Coronary artery (tissue), 2 donors: Measurements from ENCODE around the gene LARP4.
"Not testable (repeated sequence)": the region's sequence is repeated elsewhere in the genome, so short reads cannot be mapped to it uniquely, and the experiment has no call there.

Source experiments
- DNase-seq: peaks from one replicate; pipeline ENCODE4 v3.0.0-alpha.2; 2017; ENCODE audit warnings: low spot score
- H3K27ac ChIP-seq, 2 donors: fragments of 200-600 bp; sonication (generic); one replicate each; pipeline ENCODE4 v1.5.1; 2016 to 2019
- H3K4me3 ChIP-seq: fragments of 200-600 bp; sonication (generic); 2 replicates; pipeline ENCODE4 v1.5.1; 2016; ENCODE audit warnings: mild to moderate bottlenecking, moderate library complexity
- TF ChIP-seq, protein P1 (sequence below): fragments of 200-600 bp; sonication (generic); IDR thresholded peaks from one replicate; pipeline ENCODE4 v1.5.1; 2019; ENCODE audit warnings: antibody characterized with exemption

Gene LARP4

DNA sequence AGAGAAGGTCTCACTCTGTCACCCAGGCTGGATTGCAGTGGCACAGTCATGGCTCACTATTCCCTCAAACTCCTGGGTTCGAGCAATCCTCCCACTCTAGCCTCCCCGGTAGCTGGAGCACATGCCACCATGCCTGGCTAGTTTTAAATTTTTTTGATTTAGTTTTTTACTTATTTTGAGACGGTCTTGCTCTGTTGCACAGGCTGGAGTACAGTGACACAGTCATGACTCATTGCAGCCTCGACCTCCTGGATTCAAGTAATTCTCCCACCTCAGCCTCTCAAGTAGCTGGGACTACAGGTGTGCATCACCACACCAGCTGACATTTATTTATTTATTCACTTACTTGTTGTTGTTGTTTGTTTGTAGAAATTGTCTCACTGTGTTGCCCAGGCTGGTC lies 81.9 kb downstream of the LARP4 start:
- DNase-seq = no peak
- Histone ChIP-seq H3K4me3 (no peak overlapping the region), H3K27ac (no peak overlapping the region)
- TF ChIP-seq, protein P1, sequence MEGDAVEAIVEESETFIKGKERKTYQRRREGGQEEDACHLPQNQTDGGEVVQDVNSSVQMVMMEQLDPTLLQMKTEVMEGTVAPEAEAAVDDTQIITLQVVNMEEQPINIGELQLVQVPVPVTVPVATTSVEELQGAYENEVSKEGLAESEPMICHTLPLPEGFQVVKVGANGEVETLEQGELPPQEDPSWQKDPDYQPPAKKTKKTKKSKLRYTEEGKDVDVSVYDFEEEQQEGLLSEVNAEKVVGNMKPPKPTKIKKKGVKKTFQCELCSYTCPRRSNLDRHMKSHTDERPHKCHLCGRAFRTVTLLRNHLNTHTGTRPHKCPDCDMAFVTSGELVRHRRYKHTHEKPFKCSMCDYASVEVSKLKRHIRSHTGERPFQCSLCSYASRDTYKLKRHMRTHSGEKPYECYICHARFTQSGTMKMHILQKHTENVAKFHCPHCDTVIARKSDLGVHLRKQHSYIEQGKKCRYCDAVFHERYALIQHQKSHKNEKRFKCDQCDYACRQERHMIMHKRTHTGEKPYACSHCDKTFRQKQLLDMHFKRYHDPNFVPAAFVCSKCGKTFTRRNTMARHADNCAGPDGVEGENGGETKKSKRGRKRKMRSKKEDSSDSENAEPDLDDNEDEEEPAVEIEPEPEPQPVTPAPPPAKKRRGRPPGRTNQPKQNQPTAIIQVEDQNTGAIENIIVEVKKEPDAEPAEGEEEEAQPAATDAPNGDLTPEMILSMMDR = no peak

DNA sequence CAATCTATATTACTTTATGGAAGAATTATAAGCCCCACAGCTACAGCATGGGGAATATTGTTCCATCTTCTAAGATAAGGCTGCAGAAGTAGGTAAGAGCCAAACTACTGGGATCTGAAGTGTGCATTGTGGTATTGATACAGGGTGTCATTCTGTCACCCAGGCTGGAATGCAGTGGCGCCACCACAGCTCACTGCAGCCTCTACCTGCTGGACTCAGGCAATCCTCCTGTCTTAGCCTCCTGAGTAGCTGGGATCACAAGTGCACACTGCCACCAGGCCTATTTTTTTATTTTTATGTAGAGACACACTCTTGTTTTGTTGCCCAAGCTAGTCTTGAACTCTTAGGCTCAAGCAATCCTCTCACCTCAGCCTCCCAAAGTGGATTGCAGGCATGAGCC lies 82.8 kb downstream of the LARP4 start:
- Histone ChIP-seq H3K27ac (no peak overlapping the region), H3K4me3 (no peak overlapping the region)
- no peak for DNase-seq
- TF ChIP-seq, protein P1 = no peak

DNA sequence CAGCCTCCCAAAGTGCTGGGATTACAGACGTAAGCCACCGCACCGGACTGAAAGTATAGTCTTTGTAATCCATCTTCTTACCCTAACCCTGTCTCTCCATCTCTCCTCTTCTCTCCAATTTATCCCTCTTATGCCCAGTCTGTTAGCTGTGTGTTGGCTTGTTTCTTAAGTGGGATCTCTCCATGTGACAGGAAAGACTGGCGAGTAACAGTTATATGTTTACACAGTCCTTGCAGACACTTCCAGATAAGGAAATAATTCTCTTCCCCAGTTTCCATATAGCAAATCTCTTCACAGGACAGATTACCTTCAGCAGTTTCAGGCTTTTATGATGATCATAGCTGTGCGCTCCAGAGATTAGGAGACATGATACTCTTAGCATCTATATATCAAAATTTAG lies 88.1 kb downstream of the LARP4 start:
- Histone ChIP-seq H3K27ac (no peak overlapping the region), H3K4me3 (no peak overlapping the region)
- TF ChIP-seq, protein P1 = no peak
- no peak for DNase-seq

DNA sequence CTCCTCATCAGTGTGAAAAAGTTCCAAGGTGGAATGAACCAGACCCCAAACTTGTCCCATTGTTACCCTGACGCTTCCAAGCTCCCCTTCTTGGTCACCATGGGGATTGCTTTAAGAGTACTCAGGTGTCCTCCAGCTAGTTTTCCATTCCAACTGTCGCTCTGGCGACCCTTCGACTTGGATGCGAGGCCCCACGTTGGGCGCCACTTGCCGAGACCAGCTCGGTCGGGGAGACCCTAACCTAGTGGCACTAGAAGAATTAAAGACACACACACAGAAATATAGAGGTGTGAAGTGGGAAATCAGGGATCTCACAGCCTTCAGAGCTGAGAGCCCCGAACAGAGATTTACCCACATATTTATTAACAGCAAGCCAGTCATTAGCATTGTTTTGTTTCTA lies 97.4 kb downstream of the LARP4 start:
- DNase-seq, H3K27ac ChIP-seq, H3K4me3 ChIP-seq: not testable (repeated sequence)

DNA sequence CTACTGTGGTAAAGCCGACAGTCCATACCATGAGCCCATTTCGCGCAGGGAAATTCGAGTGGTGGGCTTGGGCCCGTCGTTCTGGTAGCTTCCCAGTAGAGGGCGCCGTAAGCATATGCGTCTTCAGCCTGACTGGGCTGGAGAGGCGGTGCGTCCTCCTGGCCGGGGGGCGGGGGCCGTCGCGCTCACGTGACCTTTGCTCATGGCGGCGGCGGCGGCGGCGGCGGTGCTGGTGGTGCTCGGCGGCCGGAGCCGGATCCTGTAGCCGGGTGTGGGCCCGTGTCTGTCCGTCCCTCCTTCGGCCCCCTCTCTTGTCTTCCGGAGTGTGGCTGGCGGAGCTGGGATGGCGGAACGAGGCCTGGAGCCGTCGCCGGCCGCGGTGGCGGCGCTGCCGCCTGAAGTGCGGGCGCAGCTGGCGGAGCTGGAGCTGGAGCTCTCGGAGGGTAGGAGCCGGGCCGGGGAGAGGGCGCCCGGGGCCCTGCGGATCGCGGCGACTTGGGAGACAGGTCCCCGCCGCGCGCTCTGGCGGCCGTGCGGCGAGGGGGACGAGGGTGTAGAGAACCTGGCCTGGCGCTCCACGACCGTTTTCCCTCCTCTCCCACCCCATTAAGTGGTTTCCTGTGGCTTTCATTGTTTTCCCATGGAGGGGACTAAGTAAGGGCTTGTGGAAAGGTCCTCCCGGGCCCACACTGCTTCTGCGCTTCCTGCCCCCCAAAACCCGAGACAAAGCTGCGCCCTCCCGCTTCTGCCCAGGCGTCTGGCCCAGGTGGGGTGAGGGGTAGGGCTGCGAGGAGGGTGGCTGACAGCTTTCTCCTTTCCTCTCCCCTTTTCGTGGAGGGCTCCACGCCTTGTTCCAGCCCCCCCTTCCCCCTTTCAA lies 104.4 kb downstream of the LARP4 start, which contains the start of gene DIP2B:
Gene DIP2B (plus strand): TSS at position 188 of the 877 bp plus-strand sequence. CDS start 156 bp downstream, at position 344.
- peak within 1 kb of the TSS; percentile 91 for H3K4me3 ChIP-seq
- TF ChIP-seq, protein P1 = peak; percentile 96
- peak; percentile 95 for DNase-seq
- peak within 1 kb of the TSS; percentile 80 to 96 for H3K27ac ChIP-seq

DNA sequence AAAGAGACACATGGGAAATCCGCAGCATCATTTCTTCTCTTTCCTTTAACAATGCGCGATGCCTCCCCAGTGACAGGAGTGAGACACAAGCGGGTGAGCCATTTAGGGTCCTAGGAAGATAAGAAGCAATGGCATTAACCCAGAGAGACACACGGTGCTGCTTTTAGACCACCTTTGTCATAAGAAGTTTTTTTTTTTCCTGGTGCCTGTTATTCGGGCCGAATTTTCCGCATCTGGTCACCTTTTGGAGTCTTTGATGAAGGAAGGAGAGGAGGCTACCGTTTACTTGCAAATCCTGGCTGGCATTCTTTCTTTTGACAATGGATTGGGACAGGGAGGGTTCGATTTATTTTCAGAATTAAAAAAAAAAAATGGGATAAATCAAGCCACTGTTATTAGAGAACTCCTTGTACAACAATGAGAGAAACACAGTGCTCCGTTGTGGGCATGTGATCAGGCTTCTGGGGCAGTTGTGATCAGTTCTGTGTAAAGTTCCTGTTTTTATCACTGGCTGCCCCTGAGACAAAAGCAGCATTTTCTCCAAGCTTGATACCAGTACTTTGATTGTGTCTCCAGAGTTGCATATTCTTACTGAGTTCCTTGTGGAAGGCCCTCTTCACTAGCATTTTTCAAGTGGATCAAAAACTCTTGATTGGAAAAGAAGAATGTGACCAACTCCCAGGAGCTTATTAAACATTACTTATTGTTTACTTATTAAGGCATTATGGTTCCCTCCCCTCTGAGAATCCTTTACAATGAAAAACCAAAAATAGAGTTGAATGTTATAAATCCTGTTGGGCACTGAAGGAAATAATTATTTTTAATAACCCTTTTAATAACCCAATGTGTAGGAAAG lies 105.2 kb downstream of the LARP4 start:
- H3K4me3 ChIP-seq = peak overlapping the region; percentile 91
- no peak for DNase-seq
- H3K27ac ChIP-seq = peak overlapping the region; percentile 80 to 96
- TF ChIP-seq, protein P1 = no peak

DNA sequence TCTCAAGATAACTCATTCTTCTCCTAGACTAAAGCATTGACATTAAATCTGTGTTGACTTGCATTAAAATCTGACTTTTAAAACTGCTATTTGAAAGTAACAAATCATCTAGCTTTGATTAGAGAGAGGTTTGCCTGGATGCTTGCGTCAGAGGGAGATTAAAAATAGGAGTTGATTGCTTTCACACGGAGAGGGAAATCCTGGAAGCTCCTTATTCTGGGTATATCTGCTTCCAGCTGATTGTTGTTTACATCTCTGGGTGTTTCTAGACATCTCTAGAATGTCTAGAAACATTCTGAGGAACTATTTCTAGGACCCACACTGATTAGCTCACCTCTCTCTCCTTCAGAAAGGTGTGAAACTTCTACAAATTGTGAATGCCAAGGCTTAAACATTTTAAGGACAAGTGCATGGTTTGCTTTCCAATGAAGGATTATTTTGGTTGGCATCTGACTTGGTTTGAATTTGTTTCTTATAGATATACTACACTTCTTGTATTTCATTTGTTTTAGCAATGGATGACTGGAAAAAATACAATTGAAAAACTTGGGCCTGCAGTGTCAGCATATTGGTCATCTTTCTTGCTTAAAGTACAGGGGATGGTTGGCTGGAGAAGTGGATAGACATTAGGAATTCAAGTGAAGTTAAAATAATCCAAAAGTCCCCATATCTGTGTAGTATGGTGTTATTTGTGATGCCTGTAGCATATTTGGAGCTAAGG lies 106.2 kb downstream of the LARP4 start:
- Histone ChIP-seq H3K4me3 (peak overlapping the region; percentile 91), H3K27ac (no peak overlapping the region)
- TF ChIP-seq, protein P1 = no peak
- DNase-seq = no peak
